Adipocyte (in vitro differentiated cells): ENCODE results near the gene PROKR2.

Experiments
- DNase-seq: peaks from one replicate; pipeline ENCODE4 v3.0.0-alpha.2; 2015; ENCODE audit warnings: low read depth
- H3K27me3 ChIP-seq: replicated peaks from 2 replicates; pipeline ENCODE4 v1.7.0; 2013; ENCODE audit warnings: mild to moderate bottlenecking, low read length, moderate library complexity; ENCODE audit not compliant: control insufficient read depth, insufficient read depth
- H3K36me3 ChIP-seq: 2 replicates; pipeline ENCODE4 v1.7.0; 2013; ENCODE audit warnings: low read length, mild to moderate bottlenecking, moderate library complexity; ENCODE audit not compliant: control insufficient read depth, insufficient read depth, severe bottlenecking
- H3K4me1 ChIP-seq: 2 replicates; pipeline ENCODE4 v1.7.0; 2013; ENCODE audit warnings: mild to moderate bottlenecking, low read length, moderate library complexity; ENCODE audit not compliant: control insufficient read depth, insufficient read depth
- H3K4me3 ChIP-seq: 2 replicates; pipeline ENCODE4 v1.7.0; 2013; ENCODE audit warnings: mild to moderate bottlenecking, low read length, moderate library complexity
- H3K9ac ChIP-seq: 2 replicates; pipeline ENCODE4 v1.7.0; 2013; ENCODE audit warnings: mild to moderate bottlenecking, low read length, moderate library complexity
- H3K9me3 ChIP-seq: 2 replicates; pipeline ENCODE4 v1.7.0; 2013; ENCODE audit warnings: mild to moderate bottlenecking, low read length, moderate library complexity; ENCODE audit not compliant: control insufficient read depth

PROKR2 gene

GRCh38 chr20:5342021-5342420 is 25.3 kb upstream of the PROKR2 start:
- H3K36me3 ChIP-seq = no peaks in the 10 kb centered on the region

GRCh38 chr20:5331340-5331739 is 14.6 kb upstream of the PROKR2 start:
- Histone ChIP-seq H3K9me3 (no peaks in the 10 kb centered on the region), H3K4me3 (no peak overlapping the region), H3K36me3 (no peaks in the 10 kb centered on the region), H3K9ac (no peak overlapping the region), H3K4me1 (no peaks in the 10 kb centered on the region), H3K27me3 (peaks cover 3% of the 10 kb centered on the region)
- DNase-seq = no peak

More at GRCh38 chr20:5342021-5342420, 25.3 kb upstream of the PROKR2 start:
- H3K4me3 ChIP-seq = no peak overlapping the region
- DNase-seq = no peak
- no peaks in the 10 kb centered on the region for H3K4me1 ChIP-seq
- no peak overlapping the region for H3K9ac ChIP-seq
- H3K9me3 ChIP-seq = peaks cover 14% of the 10 kb centered on the region
- no peaks in the 10 kb centered on the region for H3K27me3 ChIP-seq

GRCh38 chr20:5328268-5328667 is 11.5 kb upstream of the PROKR2 start:
- peaks cover 3% of the 10 kb centered on the region for H3K27me3 ChIP-seq
- no peaks in the 10 kb centered on the region for H3K4me1 ChIP-seq
- no peak overlapping the region for H3K9ac ChIP-seq
- H3K36me3 ChIP-seq = no peaks in the 10 kb centered on the region
- no peak for DNase-seq
- no peak overlapping the region for H3K4me3 ChIP-seq
- H3K9me3 ChIP-seq = no peaks in the 10 kb centered on the region

- no peaks in the 10 kb centered on the region for H3K4me1 ChIP-seq
- DNase-seq = no peak
- H3K9me3 ChIP-seq = no peaks in the 10 kb centered on the region
- no peaks in the 10 kb centered on the region for H3K36me3 ChIP-seq
- no peak overlapping the region for H3K4me3 ChIP-seq
- peaks cover 3% of the 10 kb centered on the region for H3K27me3 ChIP-seq
- H3K9ac ChIP-seq = no peak overlapping the region
Measured at GRCh38 chr20:5327356-5327755, 10.6 kb upstream of the PROKR2 start.

GRCh38 chr20:5315807-5316187 is 957 bp downstream of the PROKR2 start:
- Histone ChIP-seq H3K27me3 (peaks cover 15% of the 10 kb centered on the region), H3K4me1 (no peaks in the 10 kb centered on the region)

GRCh38 chr20:5313916-5314315 is 2.8 kb downstream of the PROKR2 start:
- Histone ChIP-seq H3K27me3 (peaks cover 15% of the 10 kb centered on the region), H3K4me3 (no peak overlapping the region), H3K9me3 (peaks cover 7% of the 10 kb centered on the region), H3K9ac (no peak overlapping the region), H3K36me3 (no peaks in the 10 kb centered on the region), H3K4me1 (no peaks in the 10 kb centered on the region)
- DNase-seq = no peak

More at GRCh38 chr20:5315807-5316187, 957 bp downstream of the PROKR2 start:
- Histone ChIP-seq H3K4me3 (no peak overlapping the region), H3K9me3 (no peaks in the 10 kb centered on the region), H3K36me3 (no peaks in the 10 kb centered on the region), H3K9ac (no peak overlapping the region)
- DNase-seq = no peak

GRCh38 chr20:5312518-5312917 is 4.2 kb downstream of the PROKR2 start:
- no peak for DNase-seq
- H3K4me3 ChIP-seq = no peak overlapping the region
- H3K4me1 ChIP-seq = no peaks in the 10 kb centered on the region
- peaks cover 12% of the 10 kb centered on the region for H3K9me3 ChIP-seq
- no peaks in the 10 kb centered on the region for H3K36me3 ChIP-seq
- H3K9ac ChIP-seq = no peak overlapping the region
- peaks cover 8% of the 10 kb centered on the region for H3K27me3 ChIP-seq

GRCh38 chr20:5309971-5310370 is 6.8 kb downstream of the PROKR2 start:
- no peak overlapping the region for H3K9ac ChIP-seq
- H3K36me3 ChIP-seq = no peaks in the 10 kb centered on the region
- H3K27me3 ChIP-seq = peaks cover 3% of the 10 kb centered on the region
- H3K4me1 ChIP-seq = no peaks in the 10 kb centered on the region
- peaks cover 12% of the 10 kb centered on the region for H3K9me3 ChIP-seq
- no peak for DNase-seq
- no peak overlapping the region for H3K4me3 ChIP-seq

- H3K4me1 ChIP-seq = no peaks in the 10 kb centered on the region
- no peak for DNase-seq
- no peaks in the 10 kb centered on the region for H3K36me3 ChIP-seq
- H3K9me3 ChIP-seq = no peaks in the 10 kb centered on the region
- H3K4me3 ChIP-seq = no peak overlapping the region
- H3K27me3 ChIP-seq = peaks cover 21% of the 10 kb centered on the region
- H3K9ac ChIP-seq = no peak overlapping the region
Measured at GRCh38 chr20:5298811-5299210, 17.9 kb downstream of the PROKR2 start.

- no peaks in the 10 kb centered on the region for H3K9me3 ChIP-seq
- no peaks in the 10 kb centered on the region for H3K36me3 ChIP-seq
- peaks cover 25% of the 10 kb centered on the region for H3K27me3 ChIP-seq
- H3K9ac ChIP-seq = no peak overlapping the region
- H3K4me3 ChIP-seq = no peak overlapping the region
- no peak for DNase-seq
- H3K4me1 ChIP-seq = no peaks in the 10 kb centered on the region
Measured at GRCh38 chr20:5297280-5298004, 19.3 kb downstream of the PROKR2 start.

- peaks cover 14% of the 10 kb centered on the region for H3K27me3 ChIP-seq
- DNase-seq = no peak
- H3K36me3 ChIP-seq = no peaks in the 10 kb centered on the region
- no peaks in the 10 kb centered on the region for H3K9me3 ChIP-seq
- no peaks in the 10 kb centered on the region for H3K4me1 ChIP-seq
- no peak overlapping the region for H3K9ac ChIP-seq
- H3K4me3 ChIP-seq = no peak overlapping the region
Measured at GRCh38 chr20:5290596-5290995, 26.2 kb downstream of the PROKR2 start.

- peaks cover 3% of the 10 kb centered on the region for H3K9me3 ChIP-seq
- no peak overlapping the region for H3K9ac ChIP-seq
- no peak overlapping the region for H3K4me3 ChIP-seq
- H3K36me3 ChIP-seq = no peaks in the 10 kb centered on the region
- DNase-seq = no peak
- no peaks in the 10 kb centered on the region for H3K4me1 ChIP-seq
- H3K27me3 ChIP-seq = no peaks in the 10 kb centered on the region
Measured at GRCh38 chr20:5282561-5282960, 34.2 kb downstream of the PROKR2 start.
